CD14-positive monocyte (primary cell): ENCODE data around the gene ODR4. TPM values are rescaled to one million over a fixed set of nuclear protein-coding genes. Genes with fewer than 3 reads are reported as not detected.

Experiments used
- DNase-seq, 3 donors: peaks; one replicate each; pipeline ENCODE4 v3.0.0-alpha.2; 2011 to 2022
- H2AFZ ChIP-seq: 2 replicates; pipeline ENCODE4 v1.6.0; 2012; ENCODE audit warnings: mild to moderate bottlenecking, low read depth, low read length, inconsistent platforms; ENCODE audit not compliant: insufficient read depth, poor library complexity, severe bottlenecking
- H3K27ac ChIP-seq, 2 donors: 1 replicate in 1 of 2; 2 replicates in 1 of 2; pipeline ENCODE4 v1.5.1; 2012 to 2013; ENCODE audit warnings: low read length in 2 of 2, control low read depth in 1 of 2, inconsistent platforms in 1 of 2, low read depth in 1 of 2, mild to moderate bottlenecking in 1 of 2
- H3K27me3 ChIP-seq, 2 donors: one replicate each; pipeline versions ENCODE4 v1.6.0 to v1.6.1; 2011 to 2013; ENCODE audit warnings: low read length in 2 of 2; ENCODE audit not compliant: control insufficient read depth in 2 of 2, insufficient read depth in 2 of 2
- H3K36me3 ChIP-seq, 2 donors: replicated peaks in 1 of 2; 1 replicate in 1 of 2; 2 replicates in 1 of 2; pipeline versions ENCODE4 v1.5.1 to v1.6.1; 2012 to 2013; ENCODE audit warnings: low read length in 2 of 2, control low read depth in 1 of 2, inconsistent platforms in 1 of 2, mild to moderate bottlenecking in 1 of 2; ENCODE audit not compliant: insufficient read depth in 2 of 2, control insufficient read depth in 1 of 2
- H3K4me1 ChIP-seq, 2 donors: 1 replicate in 1 of 2; 2 replicates in 1 of 2; pipeline versions ENCODE4 v1.5.1 to v1.6.1; 2012 to 2013; ENCODE audit warnings: low read length in 2 of 2, control low read depth in 1 of 2, inconsistent platforms in 1 of 2, mild to moderate bottlenecking in 1 of 2, moderate library complexity in 1 of 2; ENCODE audit not compliant: insufficient read depth in 2 of 2, control insufficient read depth in 1 of 2
- H3K4me2 ChIP-seq: replicated peaks from 2 replicates; pipeline ENCODE3; 2012; ENCODE audit warnings: low read length, moderate library complexity, mild to moderate bottlenecking; ENCODE audit not compliant: poor library complexity, severe bottlenecking; ENCODE audit errors: extremely low read depth
- H3K4me3 ChIP-seq, 3 experiments: fragments of 200-600 bp in 1 of 3; sonication (generic) in 1 of 3; replicated peaks in 1 of 3; 1 replicate in 2 of 3; 2 replicates in 1 of 3; pipeline ENCODE4 v1.5.1; 2011 to 2013; ENCODE audit warnings: low read length in 3 of 3, mild to moderate bottlenecking in 3 of 3, control low read depth in 2 of 3, low read depth in 2 of 3, inconsistent platforms in 1 of 3, moderate library complexity in 1 of 3
- H3K79me2 ChIP-seq: 2 replicates; pipeline ENCODE4 v1.6.0; 2012; ENCODE audit warnings: mild to moderate bottlenecking, control low read depth, inconsistent platforms, low read length, moderate library complexity; ENCODE audit not compliant: insufficient read depth
- H3K9ac ChIP-seq: 2 replicates; pipeline ENCODE4 v1.6.0; 2017; ENCODE audit warnings: low read length, mild to moderate bottlenecking; ENCODE audit not compliant: insufficient read depth, poor library complexity, severe bottlenecking
- H3K9me3 ChIP-seq, 2 donors: replicated peaks in 1 of 2; 1 replicate in 1 of 2; 2 replicates in 1 of 2; pipeline versions ENCODE4 v1.5.1 to v1.6.1; 2012 to 2013; ENCODE audit warnings: low read length in 2 of 2, control low read depth in 1 of 2; ENCODE audit not compliant: control insufficient read depth in 1 of 2, insufficient read depth in 1 of 2
- H4K20me1 ChIP-seq: 2 replicates; pipeline ENCODE4 v1.6.0; 2012; ENCODE audit warnings: mild to moderate bottlenecking, low read length, control low read depth, moderate library complexity; ENCODE audit not compliant: insufficient read depth
- H3K27ac Mint-ChIP-seq, 7 donors: one replicate each; pipeline ENCODE4 v1.8.0; 2020; ENCODE audit warnings: mild to moderate bottlenecking in 7 of 7, mixed read lengths in 7 of 7, moderate library complexity in 6 of 7, inconsistent platforms in 2 of 7
- H3K27me3 Mint-ChIP-seq, 3 donors: one replicate each; pipeline ENCODE4 v1.8.0; 2021 to 2022; ENCODE audit warnings: low read depth in 3 of 3, mild to moderate bottlenecking in 3 of 3, mixed read lengths in 3 of 3, moderate library complexity in 3 of 3, inconsistent platforms in 1 of 3
- H3K36me3 Mint-ChIP-seq, 2 donors: one replicate each; pipeline ENCODE4 v1.8.0; 2020; ENCODE audit warnings: mixed read lengths in 2 of 2, inconsistent platforms in 1 of 2, mild to moderate bottlenecking in 1 of 2
- H3K4me1 Mint-ChIP-seq: one replicate; pipeline ENCODE4 v1.8.0; 2020; ENCODE audit warnings: mild to moderate bottlenecking, mixed read lengths
- H3K4me3 Mint-ChIP-seq, 2 donors: one replicate each; pipeline ENCODE4 v1.8.0; 2020; ENCODE audit warnings: mild to moderate bottlenecking in 2 of 2, mixed read lengths in 2 of 2, moderate library complexity in 1 of 2
- H3K9me3 Mint-ChIP-seq, 7 donors: one replicate each; pipeline ENCODE4 v1.8.0; 2020 to 2022; ENCODE audit warnings: mixed read lengths in 7 of 7, mild to moderate bottlenecking in 6 of 7, moderate library complexity in 6 of 7, inconsistent platforms in 2 of 7
- CTCF ChIP-seq: fragments of 200-600 bp; IDR thresholded peaks from one replicate; pipeline ENCODE4 v1.8.0; 2022; ENCODE audit warnings: antibody characterized with exemption, mild to moderate bottlenecking
- WGBS: methylation state at CpG from one replicate; pipeline ENCODE4 v1.1.5; 2013; ENCODE audit warnings: missing lambda C conversion rate; ENCODE audit not compliant: insufficient coverage; 5-methylcytosine and 5-hydroxymethylcytosine counted together
- intact Hi-C, 2 donors: fragments of 100-400 bp; cut with micrococcal nuclease; formaldehyde crosslinking; loops; one replicate each; pipeline versions ENCODE4 v1.15.0 to v1.15.1; 2023
- polyA plus RNA-seq, 3 donors: library from polyadenylated mRNA; depleted of rRNA in 1 of 3; unstranded in 2 of 3; stranded (reverse) in 1 of 3; fragments of 300-500 nt in 2 of 3; fragments of >200 nt in 1 of 3; fragmentation: Illumina TruSeq in 2 of 3; gene quantifications; 1 replicate in 2 of 3; 2 replicates in 1 of 3; pipeline ENCODE4 v1.2.3, GENCODE V29; 2012 to 2021

The ODR4 gene
- polyA plus RNA-seq, 3 donors, result 6.4 to 10.1 (median 9.7) TPM

DNA sequence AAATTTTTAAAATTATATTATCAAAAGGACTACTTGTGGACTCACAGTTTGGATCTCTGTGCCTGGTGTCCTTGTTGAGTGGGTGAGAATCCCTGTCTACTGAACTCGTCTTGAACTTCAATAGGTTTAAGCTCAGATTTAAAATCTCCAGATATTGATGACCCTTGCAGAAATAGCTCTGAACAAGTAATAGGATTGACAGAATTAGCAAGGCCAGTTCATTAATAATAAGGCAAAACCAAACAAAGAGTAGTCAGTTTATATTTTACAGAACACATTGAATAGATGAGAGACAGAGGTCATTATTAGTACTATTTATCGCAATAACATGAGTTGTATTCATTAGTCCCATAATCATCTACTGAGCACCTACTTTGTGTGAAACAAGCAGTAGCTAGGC, 85.4 kb downstream of the ODR4 start, which contains the start of gene PDC:
PDC (minus strand) TSS at position 101 of the 400 bp plus-strand sequence. CDS start 11,655 bp downstream, outside the sequence.
- Histone ChIP-seq H3K27me3 (no peaks in the 10 kb centered on the region), H2AFZ (no peak within 1 kb of the TSS), H3K9me3 (no peaks in the 10 kb centered on the region), H3K27ac (no peak within 1 kb of the TSS), H4K20me1 (no peaks in the 10 kb centered on the region), H3K4me3 (no peak within 1 kb of the TSS), H3K4me1 (peaks cover 4 to 10% of the 10 kb centered on the region in 2 donors), H3K36me3 (no peaks in the 10 kb centered on the region), H3K9ac (no peak within 1 kb of the TSS), H3K4me2 (no peak within 1 kb of the TSS), H3K79me2 (no peaks in the 10 kb centered on the region)
- WGBS, result no CpG with 5 or more reads among the region's 2 CpGs
- Mint-ChIP-seq H3K36me3 (no peaks in the 10 kb centered on the region), H3K27me3 (peaks cover 0 to 3% (median 1%) of the 10 kb centered on the region in 3 donors), H3K27ac (no peak within 1 kb of the TSS), H3K4me3 (no peak within 1 kb of the TSS), H3K4me1 (peaks cover 11% of the 10 kb centered on the region), H3K9me3 (peaks cover 0 to 10% (median 2%) of the 10 kb centered on the region in 7 donors)
- intact Hi-C loops, result no loop called here
- DNase-seq, result no peak
- TF ChIP-seq CTCF, result no peak

DNA sequence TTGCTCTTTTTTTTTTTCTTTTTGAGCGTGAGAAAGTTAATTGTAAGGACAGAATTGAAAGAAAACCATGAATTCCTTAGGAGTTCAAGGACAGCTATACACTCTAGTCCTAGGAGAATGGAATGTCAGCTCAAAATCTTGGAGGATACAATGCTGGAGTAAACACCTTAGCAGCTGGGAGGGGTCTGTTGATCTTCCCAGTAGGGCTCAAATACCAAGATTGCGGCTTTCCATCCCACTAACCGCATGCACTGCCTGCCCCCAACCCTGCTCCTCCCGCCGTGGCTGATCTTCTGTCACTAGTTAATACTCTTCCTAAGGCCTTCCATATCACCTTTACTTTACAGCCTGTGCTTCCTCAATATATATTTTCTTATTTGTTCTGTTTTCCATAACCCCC, 87.9 kb downstream of the ODR4 start:
- Histone ChIP-seq H3K4me3 (no peak overlapping the region), H3K27ac (no peak overlapping the region), H2AFZ (no peak overlapping the region), H3K4me2 (no peak overlapping the region), H3K9me3 (peaks cover 0 to 4% of the 10 kb centered on the region in 2 donors), H3K36me3 (no peaks in the 10 kb centered on the region), H3K27me3 (no peaks in the 10 kb centered on the region), H3K9ac (no peak overlapping the region), H3K4me1 (no peaks in the 10 kb centered on the region), H3K79me2 (no peaks in the 10 kb centered on the region), H4K20me1 (no peaks in the 10 kb centered on the region)
- Mint-ChIP-seq H3K4me1 (peaks cover 3% of the 10 kb centered on the region), H3K9me3 (peaks cover 2 to 16% (median 5%) of the 10 kb centered on the region in 7 donors), H3K4me3 (no peak overlapping the region), H3K27me3 (peaks cover 0 to 3% (median 1%) of the 10 kb centered on the region in 3 donors), H3K36me3 (peaks cover 0 to 2% of the 10 kb centered on the region in 2 donors), H3K27ac (no peak overlapping the region)
- TF ChIP-seq CTCF, result no peak
- 100% methylated on average over 2 of the region's 5 CpGs for WGBS
- intact Hi-C loops, result no loop called here
- DNase-seq, result no peak
